NCI-H1092 treated with DMSO at 0.1 percent for 48 hours (cell line): ENCODE results near the gene RASA3.
"Not testable (repeated sequence)": the region's sequence is repeated elsewhere in the genome, so short reads cannot be mapped to it uniquely, and the experiment has no call there.

Source experiments
- DNase-seq: peaks from one replicate; lab custom pipeline; 2025; lab: John Stamatoyannopoulos, UW

RASA3 gene

GRCh38 chr13:114132419-114133121 is at the start of gene RASA3:
RASA3 (minus strand) TSS chr13:114132623; CDS start chr13:114132489, 134 bp downstream.
- DNase-seq, result peak; percentile 92

- no peak for DNase-seq
Observed at GRCh38 chr13:114179087-114179658, 46.8 kb upstream of the RASA3 start, which contains the start of gene CFAP97D2. CFAP97D2 (plus strand) TSS chr13:114179257; CDS start chr13:114179331, 74 bp downstream.

- DNase-seq, result no peak
Observed at GRCh38 chr13:114177245-114178010, 45.0 kb upstream of the RASA3 start.

GRCh38 chr13:114176359-114176902 is 44.0 kb upstream of the RASA3 start:
- DNase-seq, result not testable (repeated sequence)

GRCh38 chr13:114174529-114174961 is 42.1 kb upstream of the RASA3 start:
- no peak for DNase-seq

GRCh38 chr13:114173745-114174144 is 41.3 kb upstream of the RASA3 start:
- DNase-seq, result no peak

GRCh38 chr13:114173272-114173671 is 40.8 kb upstream of the RASA3 start:
- DNase-seq, result no peak

GRCh38 chr13:114167885-114168284 is 35.5 kb upstream of the RASA3 start:
- no peak for DNase-seq

- DNase-seq, result no peak
Observed at GRCh38 chr13:114167426-114167825, 35.0 kb upstream of the RASA3 start.

- DNase-seq, result peak; percentile 87
Observed at GRCh38 chr13:114166381-114167131, 34.1 kb upstream of the RASA3 start.

- DNase-seq, result no peak
Observed at GRCh38 chr13:114164681-114165429, 32.4 kb upstream of the RASA3 start.

GRCh38 chr13:114164053-114164452 is 31.6 kb upstream of the RASA3 start:
- DNase-seq, result no peak

- DNase-seq, result no peak
Observed at GRCh38 chr13:114162533-114162922, 30.1 kb upstream of the RASA3 start.

- peak; percentile 64 for DNase-seq
Observed at GRCh38 chr13:114161644-114162532, 29.5 kb upstream of the RASA3 start.

- no peak for DNase-seq
Observed at GRCh38 chr13:114161028-114161556, 28.7 kb upstream of the RASA3 start.

- not testable (repeated sequence) for DNase-seq
Observed at GRCh38 chr13:114158869-114159666, 26.6 kb upstream of the RASA3 start.

- DNase-seq, result no peak
Observed at GRCh38 chr13:114157869-114158495, 25.6 kb upstream of the RASA3 start.
